NCI-H1436 treated with DMSO at 0.1 percent for 48 hours (cell line): ENCODE data around the gene LMNB1.
A peak's percentile ranks its signal among the peaks of the same experiment; 100 is the strongest.
"Not testable (repeated sequence)": the region's sequence is repeated elsewhere in the genome, so short reads cannot be mapped to it uniquely, and the experiment has no call there.

ENCODE experiments used
- DNase-seq: peaks from one replicate; lab custom pipeline; 2025; lab: John Stamatoyannopoulos, UW

Gene LMNB1

GRCh38 chr5:126778675-126779403, 1.9 kb downstream of the LMNB1 start:
- DNase-seq: no peak

GRCh38 chr5:126780165-126780827, 3.4 kb downstream of the LMNB1 start:
- no peak for DNase-seq

GRCh38 chr5:126788409-126788808, 11.5 kb downstream of the LMNB1 start:
- not testable (repeated sequence) for DNase-seq

- no peak for DNase-seq
Measured at GRCh38 chr5:126793097-126793496, 16.2 kb downstream of the LMNB1 start.

GRCh38 chr5:126793648-126794047, 16.7 kb downstream of the LMNB1 start:
- not testable (repeated sequence) for DNase-seq

GRCh38 chr5:126794157-126794828, 17.4 kb downstream of the LMNB1 start:
- DNase-seq: peak; percentile 26

GRCh38 chr5:126799780-126800179, 22.8 kb downstream of the LMNB1 start:
- DNase-seq: no peak

GRCh38 chr5:126801174-126801991, 24.4 kb downstream of the LMNB1 start:
- DNase-seq: no peak

- no peak for DNase-seq
Measured at GRCh38 chr5:126801992-126802294, 25.0 kb downstream of the LMNB1 start.

GRCh38 chr5:126805063-126805462, 28.1 kb downstream of the LMNB1 start:
- DNase-seq: no peak

GRCh38 chr5:126808521-126808988, 31.6 kb downstream of the LMNB1 start:
- no peak for DNase-seq

GRCh38 chr5:126809916-126810315, 33.0 kb downstream of the LMNB1 start:
- DNase-seq: no peak

- no peak for DNase-seq
Measured at GRCh38 chr5:126810596-126811380, 33.9 kb downstream of the LMNB1 start.

- no peak for DNase-seq
Measured at GRCh38 chr5:126811515-126812198, 34.7 kb downstream of the LMNB1 start.

GRCh38 chr5:126812199-126812570, 35.2 kb downstream of the LMNB1 start:
- no peak for DNase-seq

- not testable (repeated sequence) for DNase-seq
Measured at GRCh38 chr5:126813799-126814198, 36.9 kb downstream of the LMNB1 start.

GRCh38 chr5:126814721-126815404, 37.9 kb downstream of the LMNB1 start:
- no peak for DNase-seq

GRCh38 chr5:126816649-126817048, 39.7 kb downstream of the LMNB1 start:
- DNase-seq: no peak

- DNase-seq: no peak
Measured at GRCh38 chr5:126818736-126819135, 41.8 kb downstream of the LMNB1 start.

GRCh38 chr5:126819253-126819652, 42.3 kb downstream of the LMNB1 start:
- DNase-seq: no peak
